DMS 273 (cell line): ENCODE results near the gene C4orf17.
"Not testable (repeated sequence)": the region's sequence is repeated elsewhere in the genome, so short reads cannot be mapped to it uniquely, and the experiment has no call there.

Experiments used
- DNase-seq: peaks from one replicate; lab custom pipeline; 2025; ENCODE audit not compliant: unreplicated experiment; lab: John Stamatoyannopoulos, UW

The C4orf17 gene

GRCh38 chr4:99510721-99511120 lies at the start of gene C4orf17:
Gene C4orf17 (plus strand): TSS chr4:99511021. CDS start chr4:99513082, 2,061 bp downstream.
- DNase-seq, result no peak

GRCh38 chr4:99461623-99462401 lies 49.0 kb upstream of the C4orf17 start:
- DNase-seq, result no peak

- DNase-seq, result peak; percentile 78
These were observed 47.9 kb upstream of the C4orf17 start for GRCh38 chr4:99462875-99463464.

- DNase-seq, result no peak
These were observed 47.3 kb upstream of the C4orf17 start for GRCh38 chr4:99463566-99463965.

- DNase-seq, result no peak
These were observed 42.9 kb upstream of the C4orf17 start for GRCh38 chr4:99467887-99468286.

GRCh38 chr4:99468889-99469288 lies 41.9 kb upstream of the C4orf17 start:
- DNase-seq, result no peak

GRCh38 chr4:99471349-99471748 lies 39.5 kb upstream of the C4orf17 start:
- DNase-seq, result no peak

GRCh38 chr4:99471896-99472295 lies 38.9 kb upstream of the C4orf17 start:
- DNase-seq, result no peak

GRCh38 chr4:99473131-99473530 lies 37.7 kb upstream of the C4orf17 start:
- DNase-seq, result no peak

- DNase-seq, result no peak
These were observed 27.2 kb upstream of the C4orf17 start for GRCh38 chr4:99483636-99484035.

- no peak for DNase-seq
These were observed 25.6 kb upstream of the C4orf17 start for GRCh38 chr4:99485212-99485611.

- not testable (repeated sequence) for DNase-seq
These were observed 24.2 kb upstream of the C4orf17 start for GRCh38 chr4:99486648-99487047.

- DNase-seq, result no peak
These were observed 20.5 kb upstream of the C4orf17 start for GRCh38 chr4:99490286-99490685.

- DNase-seq, result peak; percentile 43
These were observed 5.9 kb upstream of the C4orf17 start for GRCh38 chr4:99504804-99505502.

GRCh38 chr4:99506781-99507180 lies 4.0 kb upstream of the C4orf17 start:
- DNase-seq, result peak; percentile 12

- DNase-seq, result no peak
These were observed 3.5 kb upstream of the C4orf17 start for GRCh38 chr4:99507349-99507748.

GRCh38 chr4:99507762-99508161 lies 3.1 kb upstream of the C4orf17 start:
- no peak for DNase-seq

GRCh38 chr4:99518601-99519295 lies 7.9 kb downstream of the C4orf17 start:
- no peak for DNase-seq

GRCh38 chr4:99529228-99529627 lies 18.4 kb downstream of the C4orf17 start:
- DNase-seq, result no peak

- no peak for DNase-seq
These were observed 19.1 kb downstream of the C4orf17 start for GRCh38 chr4:99529956-99530355.

- not testable (repeated sequence) for DNase-seq
These were observed 23.9 kb downstream of the C4orf17 start for GRCh38 chr4:99534699-99535098.
